Tibial nerve (tissue), 4 donors: ENCODE data around the gene METTL21C. TPM values are rescaled to one million over a fixed set of nuclear protein-coding genes. Genes with fewer than 3 reads are reported as not detected.

Source experiments
- DNase-seq, 2 donors: peaks; one replicate each; pipeline ENCODE4 v3.0.0-alpha.2; 2019; ENCODE audit warnings: low spot score in 2 of 2
- H3K27ac ChIP-seq, 4 donors: fragments of 200-600 bp; sonication (generic) in 3 of 4; one replicate each; pipeline ENCODE4 v1.5.1; 2017 to 2019; ENCODE audit warnings: mild to moderate bottlenecking in 1 of 4
- H3K27me3 ChIP-seq, 2 donors: fragments of 200-600 bp; sonication (generic) in 1 of 2; one replicate each; pipeline versions ENCODE4 v1.5.1 to v1.6.0; 2017 to 2019
- H3K36me3 ChIP-seq, 3 donors: fragments of 200-600 bp; sonication (generic); one replicate each; pipeline ENCODE4 v1.5.1; 2018 to 2019
- H3K4me1 ChIP-seq, 4 donors: fragments of 200-600 bp; sonication (generic) in 3 of 4; one replicate each; pipeline ENCODE4 v1.5.1; 2017 to 2019
- H3K4me3 ChIP-seq, 4 donors: fragments of 200-600 bp; sonication (generic) in 3 of 4; one replicate each; pipeline ENCODE4 v1.5.1; 2017 to 2019; ENCODE audit warnings: mild to moderate bottlenecking in 1 of 4, moderate library complexity in 1 of 4
- H3K9me3 ChIP-seq, 4 donors: fragments of 200-600 bp; sonication (generic) in 3 of 4; one replicate each; pipeline ENCODE4 v1.5.1; 2017 to 2019
- CTCF ChIP-seq, 5 experiments: fragments of 200-600 bp in 3 of 5; fragments of 450-650 bp in 2 of 5; sonication (generic) in 3 of 5; IDR thresholded peaks; one replicate each; pipeline ENCODE4 v1.5.1; 2016 to 2019; ENCODE audit warnings: antibody characterized with exemption in 5 of 5, mild to moderate bottlenecking in 3 of 5, moderate library complexity in 2 of 5
- EP300 ChIP-seq, 2 donors: sonication (generic); formaldehyde crosslinking; IDR thresholded peaks; one replicate each; pipeline ENCODE4 v1.6.1; 2017; ENCODE audit warnings: antibody characterized with exemption in 2 of 2, mild to moderate bottlenecking in 1 of 2
- POLR2A ChIP-seq, 2 donors: fragments of 450-650 bp; IDR thresholded peaks; one replicate each; pipeline ENCODE4 v1.6.1; 2017; ENCODE audit warnings: antibody characterized with exemption in 2 of 2, mild to moderate bottlenecking in 2 of 2, moderate library complexity in 2 of 2
- WGBS, 2 donors: methylation state at CpG; one replicate each; pipeline ENCODE4 v1.1.5; 2018; 5-methylcytosine and 5-hydroxymethylcytosine counted together
- total RNA-seq, 4 donors: library from RNA; depleted of rRNA; stranded (reverse); fragments of >200 nt; gene quantifications; one replicate each; pipeline ENCODE4 v1.1.0, GENCODE V29; 2016

METTL21C gene
- total RNA-seq, 4 donors from 2014 or later: not detected

GRCh38 chr13:102658660-102659059 is 36.2 kb downstream of the METTL21C start:
- Histone ChIP-seq H3K27ac (no peak overlapping the region), H3K36me3 (peaks cover 0 to 75% (median 12%) of the 10 kb centered on the region in 3 donors), H3K27me3 (no peaks in the 10 kb centered on the region), H3K4me3 (no peak overlapping the region), H3K4me1 (no peaks in the 10 kb centered on the region), H3K9me3 (peaks cover 0 to 6% (median 0%) of the 10 kb centered on the region in 4 donors)
- TF ChIP-seq EP300 (IDR thresholded peaks at IDR 0.05) (no peak), CTCF (IDR thresholded peaks at IDR 0.05) (no peak), POLR2A (IDR thresholded peaks at IDR 0.05) (no peak)
- DNase-seq: no peak
- 93 to 100% methylated on average over 3 of the region's 3 CpGs for WGBS, 2 donors

GRCh38 chr13:102657630-102658029 is 37.2 kb downstream of the METTL21C start:
- peaks cover 0 to 83% (median 12%) of the 10 kb centered on the region in 3 donors for H3K36me3 ChIP-seq
- 79 to 86% methylated on average over 6 of the region's 6 CpGs for WGBS, 2 donors

GRCh38 chr13:102654756-102655155 is 40.1 kb downstream of the METTL21C start:
- H3K27ac ChIP-seq: no peak overlapping the region
- no peaks in the 10 kb centered on the region for H3K27me3 ChIP-seq
- peaks cover 0 to 91% (median 8%) of the 10 kb centered on the region in 3 donors for H3K36me3 ChIP-seq
- TF ChIP-seq POLR2A (IDR thresholded peaks at IDR 0.05) (no peak), EP300 (IDR thresholded peaks at IDR 0.05) (no peak), CTCF (IDR thresholded peaks at IDR 0.05) (no peak)
- no peaks in the 10 kb centered on the region for H3K4me1 ChIP-seq
- 58 to 66% methylated on average over 2 of the region's 2 CpGs for WGBS, 2 donors
- no peak overlapping the region for H3K4me3 ChIP-seq
- no peak for DNase-seq
- peaks cover 0 to 6% (median 0%) of the 10 kb centered on the region in 4 donors for H3K9me3 ChIP-seq

More at GRCh38 chr13:102657630-102658029, 37.2 kb downstream of the METTL21C start:
- TF ChIP-seq CTCF (IDR thresholded peaks at IDR 0.05) (no peak), EP300 (IDR thresholded peaks at IDR 0.05) (no peak)
- H3K4me3 ChIP-seq: no peak overlapping the region
- H3K4me1 ChIP-seq: no peaks in the 10 kb centered on the region
- DNase-seq: no peak
- peaks cover 0 to 6% (median 0%) of the 10 kb centered on the region in 4 donors for H3K9me3 ChIP-seq
- no peak overlapping the region for H3K27ac ChIP-seq
- H3K27me3 ChIP-seq: no peaks in the 10 kb centered on the region

- Histone ChIP-seq H3K27ac (no peak overlapping the region), H3K36me3 (peaks cover 0 to 93% (median 6%) of the 10 kb centered on the region in 3 donors), H3K9me3 (no peaks in the 10 kb centered on the region), H3K4me3 (no peak overlapping the region), H3K4me1 (no peaks in the 10 kb centered on the region), H3K27me3 (no peaks in the 10 kb centered on the region)
- DNase-seq: no peak
- WGBS, 2 donors: 83 to 85% methylated on average over 5 of the region's 5 CpGs
- no peak for TF ChIP-seq POLR2A (IDR thresholded peaks at IDR 0.05)
- TF ChIP-seq CTCF (IDR thresholded peaks at IDR 0.05): no peak
- TF ChIP-seq EP300 (IDR thresholded peaks at IDR 0.05): no peak
Observed at GRCh38 chr13:102651892-102652291, 43.0 kb downstream of the METTL21C start.

- H3K9me3 ChIP-seq: no peaks in the 10 kb centered on the region
- H3K27me3 ChIP-seq: no peaks in the 10 kb centered on the region
- DNase-seq: no peak
- H3K27ac ChIP-seq: no peak overlapping the region
- no peaks in the 10 kb centered on the region for H3K4me1 ChIP-seq
- TF ChIP-seq EP300 (IDR thresholded peaks at IDR 0.05): no peak
- TF ChIP-seq POLR2A (IDR thresholded peaks at IDR 0.05): no peak
- TF ChIP-seq CTCF (IDR thresholded peaks at IDR 0.05): no peak
- H3K36me3 ChIP-seq: peaks cover 0 to 93% (median 6%) of the 10 kb centered on the region in 3 donors
- H3K4me3 ChIP-seq: no peak overlapping the region
Observed at GRCh38 chr13:102651392-102651791, 43.5 kb downstream of the METTL21C start.
